ENCODE data around the gene TEKT5. TPM values are rescaled to one million over a fixed set of nuclear protein-coding genes. Genes with fewer than 3 reads are reported as not detected.
A peak's percentile ranks its signal among the peaks of the same experiment; 100 is the strongest.

TEKT5 gene
- total RNA-seq, 1 donor from 2014 or later, result 0.07 TPM

DNA sequence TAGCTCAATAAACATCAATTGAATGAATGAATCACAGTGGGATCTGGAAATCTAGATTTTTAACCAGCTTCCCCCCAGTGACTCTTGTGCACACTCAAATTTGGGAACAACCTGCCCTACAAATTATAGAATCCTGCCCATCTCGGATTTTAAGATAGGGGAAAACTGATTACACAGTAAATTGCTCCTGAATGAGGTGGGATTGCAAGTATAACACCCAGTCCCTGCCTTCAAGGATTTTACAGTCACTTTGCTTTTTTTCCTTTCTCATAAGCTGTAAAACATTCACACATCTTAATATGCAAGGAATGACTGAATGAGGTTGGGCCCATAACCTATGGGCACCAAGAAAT lies 48.5 kb downstream of the TEKT5 start:
- Mint-ChIP-seq H3K9me3 (no peaks in the 10 kb centered on the region), H3K4me3 (no peak overlapping the region), H3K27me3 (ENCODE audit: insufficient read depth, low read depth) (peaks cover 10% of the 10 kb centered on the region), H3K36me3 (no peaks in the 10 kb centered on the region), H3K4me1 (peaks cover 30% of the 10 kb centered on the region), H3K27ac (no peak overlapping the region)
- Histone ChIP-seq H3K4me3 (no peak overlapping the region), H2AFZ (replicated peaks) (no peak overlapping the region), H3K9me3 (ENCODE audit: low read depth) (no peaks in the 10 kb centered on the region), H3K27me3 (no peaks in the 10 kb centered on the region), H3K4me2 (no peak overlapping the region), H3K4me1 (peaks cover 35% of the 10 kb centered on the region), H3K27ac (no peak overlapping the region), H3K79me2 (ENCODE audit: low read depth) (no peaks in the 10 kb centered on the region), H3F3A (ENCODE audit: low read depth) (peaks cover 34% of the 10 kb centered on the region), H3K36me3 (no peaks in the 10 kb centered on the region), H3K9ac (no peak overlapping the region), H4K20me1 (ENCODE audit: low read depth) (no peaks in the 10 kb centered on the region)
- no peak for DNase-seq (ENCODE audit: low spot score)
- TF ChIP-seq EZH2 (IDR thresholded peaks at IDR 0.05) (no peak), EZH2phosphoT487 (IDR thresholded peaks at IDR 0.05) (no peak)
- TF ChIP-seq, protein P1, sequence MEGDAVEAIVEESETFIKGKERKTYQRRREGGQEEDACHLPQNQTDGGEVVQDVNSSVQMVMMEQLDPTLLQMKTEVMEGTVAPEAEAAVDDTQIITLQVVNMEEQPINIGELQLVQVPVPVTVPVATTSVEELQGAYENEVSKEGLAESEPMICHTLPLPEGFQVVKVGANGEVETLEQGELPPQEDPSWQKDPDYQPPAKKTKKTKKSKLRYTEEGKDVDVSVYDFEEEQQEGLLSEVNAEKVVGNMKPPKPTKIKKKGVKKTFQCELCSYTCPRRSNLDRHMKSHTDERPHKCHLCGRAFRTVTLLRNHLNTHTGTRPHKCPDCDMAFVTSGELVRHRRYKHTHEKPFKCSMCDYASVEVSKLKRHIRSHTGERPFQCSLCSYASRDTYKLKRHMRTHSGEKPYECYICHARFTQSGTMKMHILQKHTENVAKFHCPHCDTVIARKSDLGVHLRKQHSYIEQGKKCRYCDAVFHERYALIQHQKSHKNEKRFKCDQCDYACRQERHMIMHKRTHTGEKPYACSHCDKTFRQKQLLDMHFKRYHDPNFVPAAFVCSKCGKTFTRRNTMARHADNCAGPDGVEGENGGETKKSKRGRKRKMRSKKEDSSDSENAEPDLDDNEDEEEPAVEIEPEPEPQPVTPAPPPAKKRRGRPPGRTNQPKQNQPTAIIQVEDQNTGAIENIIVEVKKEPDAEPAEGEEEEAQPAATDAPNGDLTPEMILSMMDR (IDR thresholded peaks at IDR 0.05), result no peak

DNA sequence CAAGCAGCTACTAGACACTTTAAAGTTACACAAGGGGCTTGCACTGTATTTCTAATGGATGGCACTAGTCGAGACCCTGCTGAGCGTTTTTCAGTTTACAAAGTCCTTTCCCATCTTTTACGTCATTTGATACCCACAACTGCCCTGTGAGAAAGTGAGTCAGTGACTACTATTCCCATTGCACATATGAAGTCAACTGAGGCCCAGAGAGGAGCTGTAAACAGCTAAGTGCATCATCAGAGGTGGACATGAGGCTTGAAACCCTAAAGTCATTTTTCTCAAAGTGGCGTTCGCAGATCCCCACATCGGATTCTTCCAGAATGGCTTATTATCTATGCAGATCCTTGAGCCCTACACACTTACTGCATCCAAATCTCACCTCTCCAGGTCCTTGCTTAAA lies 50.6 kb downstream of the TEKT5 start:
- no peaks in the 10 kb centered on the region for H3K79me2 ChIP-seq (ENCODE audit: low read depth)
- Mint-ChIP-seq H3K27me3 (ENCODE audit: insufficient read depth, low read depth) (peaks cover 10% of the 10 kb centered on the region), H3K27ac (no peak overlapping the region), H3K9me3 (no peaks in the 10 kb centered on the region), H3K36me3 (no peaks in the 10 kb centered on the region), H3K4me1 (peaks cover 34% of the 10 kb centered on the region), H3K4me3 (no peak overlapping the region)
- no peaks in the 10 kb centered on the region for H3K9me3 ChIP-seq (ENCODE audit: low read depth)
- no peak overlapping the region for H3K4me3 ChIP-seq
- no peaks in the 10 kb centered on the region for H3K27me3 ChIP-seq
- no peak overlapping the region for H2AFZ ChIP-seq (replicated peaks)
- no peak overlapping the region for H3K9ac ChIP-seq
- no peak for DNase-seq (ENCODE audit: low spot score)
- H3F3A ChIP-seq (ENCODE audit: low read depth), result peaks cover 34% of the 10 kb centered on the region
- no peak overlapping the region for H3K4me2 ChIP-seq
- TF ChIP-seq, protein P1 (IDR thresholded peaks at IDR 0.05), result no peak
- TF ChIP-seq EZH2 (IDR thresholded peaks at IDR 0.05), result no peak
- no peak for TF ChIP-seq EZH2phosphoT487 (IDR thresholded peaks at IDR 0.05)
- no peak overlapping the region for H3K27ac ChIP-seq
- peaks cover 35% of the 10 kb centered on the region for H3K4me1 ChIP-seq
- H4K20me1 ChIP-seq (ENCODE audit: low read depth), result no peaks in the 10 kb centered on the region
- H3K36me3 ChIP-seq, result no peaks in the 10 kb centered on the region

DNA sequence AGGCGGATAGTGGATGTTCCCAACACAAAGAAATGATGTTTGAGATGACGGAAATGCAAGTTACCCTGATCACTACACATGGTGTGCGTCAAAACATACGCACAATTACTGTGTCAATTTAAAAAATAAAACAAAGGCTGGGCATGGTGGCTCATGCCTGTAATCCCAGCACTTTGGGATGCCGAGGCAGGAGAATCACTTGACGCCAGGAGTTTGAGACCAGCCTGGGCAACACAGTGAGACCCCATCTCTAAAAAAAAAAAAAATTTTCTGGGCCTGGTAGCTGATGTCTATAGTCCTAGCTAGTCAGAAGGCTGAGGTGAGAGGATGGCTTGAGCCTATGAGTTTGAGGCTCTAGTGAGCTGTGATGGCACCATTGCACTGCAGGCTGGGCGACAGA lies 51.8 kb downstream of the TEKT5 start:
- Histone ChIP-seq H3K4me2 (peak overlapping the region; percentile 70), H3K9ac (no peak overlapping the region), H3F3A (ENCODE audit: low read depth) (peaks cover 34% of the 10 kb centered on the region), H4K20me1 (ENCODE audit: low read depth) (no peaks in the 10 kb centered on the region), H3K4me3 (no peak overlapping the region), H3K9me3 (ENCODE audit: low read depth) (no peaks in the 10 kb centered on the region), H3K4me1 (peaks cover 35% of the 10 kb centered on the region), H3K79me2 (ENCODE audit: low read depth) (no peaks in the 10 kb centered on the region), H3K36me3 (no peaks in the 10 kb centered on the region), H3K27me3 (no peaks in the 10 kb centered on the region), H2AFZ (replicated peaks) (no peak overlapping the region), H3K27ac (peak overlapping the region; percentile 77)
- Mint-ChIP-seq H3K36me3 (no peaks in the 10 kb centered on the region), H3K9me3 (no peaks in the 10 kb centered on the region), H3K27me3 (ENCODE audit: insufficient read depth, low read depth) (peaks cover 10% of the 10 kb centered on the region), H3K4me1 (peaks cover 34% of the 10 kb centered on the region), H3K27ac (peak overlapping the region; percentile 2), H3K4me3 (no peak overlapping the region)
- TF ChIP-seq EZH2 (IDR thresholded peaks at IDR 0.05) (no peak), EZH2phosphoT487 (IDR thresholded peaks at IDR 0.05) (no peak)
- TF ChIP-seq, protein P1 (IDR thresholded peaks at IDR 0.05), result no peak
- no peak for DNase-seq (ENCODE audit: low spot score)
